ENCODE measurements around the gene CENPU.
A peak's percentile ranks its signal among the peaks of the same experiment; 100 is the strongest.
"Not testable (repeated sequence)": the region's sequence is repeated elsewhere in the genome, so short reads cannot be mapped to it uniquely, and the experiment has no call there.

CENPU gene

DNA sequence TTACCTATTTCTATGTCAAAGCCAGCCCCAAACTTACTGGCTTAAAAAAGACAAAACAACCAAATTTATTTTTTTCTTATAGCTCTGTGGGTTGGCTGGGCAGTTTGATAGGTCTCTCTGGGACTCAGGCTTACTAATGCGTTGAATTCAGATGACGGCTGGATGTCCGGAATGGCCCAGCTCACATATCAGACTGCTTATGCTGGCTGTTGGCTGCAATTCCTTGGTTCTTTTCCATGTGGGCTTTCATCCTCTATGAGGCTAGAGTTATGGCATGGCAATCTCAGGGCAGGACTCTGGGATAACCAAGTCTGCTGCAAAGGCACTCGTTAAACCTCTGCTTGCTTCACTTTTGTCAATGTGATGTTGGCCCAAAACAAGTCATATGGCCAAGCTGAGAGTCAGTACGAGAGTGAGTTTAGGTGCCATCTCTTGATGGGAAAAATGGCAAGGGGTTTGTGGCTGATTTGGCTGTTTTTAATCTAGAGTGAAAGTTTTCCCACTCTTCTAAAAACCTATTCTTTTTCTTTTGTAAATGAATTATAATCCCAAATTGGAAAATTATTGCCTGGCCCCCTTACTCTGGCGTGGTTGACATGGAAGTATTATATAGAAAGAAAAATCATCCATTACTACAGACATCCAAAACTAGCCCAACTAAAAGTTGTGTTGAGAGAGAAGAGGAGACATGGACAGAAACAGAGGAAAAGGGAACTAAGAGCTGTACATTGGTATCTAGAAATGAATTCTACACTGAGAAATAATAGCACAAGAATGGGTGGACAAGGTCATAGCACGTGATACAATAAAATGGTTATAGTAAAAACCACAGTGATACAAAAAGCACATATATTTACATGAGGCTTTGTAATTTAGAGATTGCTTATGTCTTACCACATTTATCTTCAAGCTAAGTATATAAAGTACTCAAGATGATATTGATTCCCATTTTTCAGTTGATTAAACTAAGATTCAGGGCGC, 77.7 kb downstream of the CENPU start:
- Histone ChIP-seq H2AFZ (no peak overlapping the region), H3K4me3 (ENCODE audit: low read depth, low read length) (no peak overlapping the region), H3K9ac (no peak overlapping the region), H3K4me1 (no peaks in the 10 kb centered on the region), H3K79me2 (no peaks in the 10 kb centered on the region), H3K36me3 (ENCODE audit: control insufficient read depth, insufficient read depth, low read length) (no peaks in the 10 kb centered on the region), H3K27ac (no peak overlapping the region), H3K9me3 (ENCODE audit: control insufficient read depth, low read length) (no peaks in the 10 kb centered on the region), H3K27me3 (ENCODE audit: control insufficient read depth, insufficient read depth, low read length) (no peaks in the 10 kb centered on the region), H3K4me2 (ENCODE audit: low read length) (no peak overlapping the region)
- TF ChIP-seq, protein P1, sequence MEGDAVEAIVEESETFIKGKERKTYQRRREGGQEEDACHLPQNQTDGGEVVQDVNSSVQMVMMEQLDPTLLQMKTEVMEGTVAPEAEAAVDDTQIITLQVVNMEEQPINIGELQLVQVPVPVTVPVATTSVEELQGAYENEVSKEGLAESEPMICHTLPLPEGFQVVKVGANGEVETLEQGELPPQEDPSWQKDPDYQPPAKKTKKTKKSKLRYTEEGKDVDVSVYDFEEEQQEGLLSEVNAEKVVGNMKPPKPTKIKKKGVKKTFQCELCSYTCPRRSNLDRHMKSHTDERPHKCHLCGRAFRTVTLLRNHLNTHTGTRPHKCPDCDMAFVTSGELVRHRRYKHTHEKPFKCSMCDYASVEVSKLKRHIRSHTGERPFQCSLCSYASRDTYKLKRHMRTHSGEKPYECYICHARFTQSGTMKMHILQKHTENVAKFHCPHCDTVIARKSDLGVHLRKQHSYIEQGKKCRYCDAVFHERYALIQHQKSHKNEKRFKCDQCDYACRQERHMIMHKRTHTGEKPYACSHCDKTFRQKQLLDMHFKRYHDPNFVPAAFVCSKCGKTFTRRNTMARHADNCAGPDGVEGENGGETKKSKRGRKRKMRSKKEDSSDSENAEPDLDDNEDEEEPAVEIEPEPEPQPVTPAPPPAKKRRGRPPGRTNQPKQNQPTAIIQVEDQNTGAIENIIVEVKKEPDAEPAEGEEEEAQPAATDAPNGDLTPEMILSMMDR (IDR thresholded peaks at IDR 0.05) = no peak

DNA sequence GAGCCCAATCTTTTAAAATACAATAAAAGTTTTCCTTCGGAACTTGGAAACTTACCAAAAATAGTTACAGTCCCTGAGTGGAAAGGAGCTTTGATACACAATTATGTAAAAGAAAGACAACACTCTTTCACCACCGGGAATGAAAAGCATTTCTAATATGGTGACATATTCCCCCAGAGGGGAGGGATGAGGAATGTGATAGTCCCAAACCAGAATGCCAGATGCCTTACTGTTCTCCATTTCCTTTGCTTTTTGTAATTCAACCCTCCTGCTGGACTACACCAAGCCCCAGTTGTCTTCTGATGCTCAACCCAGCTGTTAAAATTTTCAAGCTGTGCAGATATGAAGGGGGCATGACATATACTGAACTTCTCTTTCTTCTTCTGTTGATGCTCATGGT, 80.2 kb downstream of the CENPU start:
- Histone ChIP-seq H3K9me3 (ENCODE audit: control insufficient read depth, low read length) (no peaks in the 10 kb centered on the region), H3K4me3 (ENCODE audit: low read depth, low read length) (no peak overlapping the region), H3K4me1 (no peaks in the 10 kb centered on the region), H2AFZ (no peak overlapping the region), H3K27me3 (ENCODE audit: control insufficient read depth, insufficient read depth, low read length) (no peaks in the 10 kb centered on the region), H3K9ac (no peak overlapping the region), H3K27ac (no peak overlapping the region), H3K36me3 (ENCODE audit: control insufficient read depth, insufficient read depth, low read length) (no peaks in the 10 kb centered on the region), H3K79me2 (no peaks in the 10 kb centered on the region), H3K4me2 (ENCODE audit: low read length) (no peak overlapping the region)
- TF ChIP-seq, protein P1 (IDR thresholded peaks at IDR 0.05) = no peak

GRCh38 chr4:184652681-184653080, 81.2 kb downstream of the CENPU start:
- not testable (repeated sequence) for H3K79me2 ChIP-seq; H3K4me1 ChIP-seq; H3K9me3 ChIP-seq (ENCODE audit: control insufficient read depth, low read length); H2AFZ ChIP-seq; H3K36me3 ChIP-seq (ENCODE audit: control insufficient read depth, insufficient read depth, low read length); H3K27ac ChIP-seq; H3K9ac ChIP-seq; H3K27me3 ChIP-seq (ENCODE audit: control insufficient read depth, insufficient read depth, low read length); H3K4me2 ChIP-seq (ENCODE audit: low read length); H3K4me3 ChIP-seq (ENCODE audit: low read depth, low read length)

DNA sequence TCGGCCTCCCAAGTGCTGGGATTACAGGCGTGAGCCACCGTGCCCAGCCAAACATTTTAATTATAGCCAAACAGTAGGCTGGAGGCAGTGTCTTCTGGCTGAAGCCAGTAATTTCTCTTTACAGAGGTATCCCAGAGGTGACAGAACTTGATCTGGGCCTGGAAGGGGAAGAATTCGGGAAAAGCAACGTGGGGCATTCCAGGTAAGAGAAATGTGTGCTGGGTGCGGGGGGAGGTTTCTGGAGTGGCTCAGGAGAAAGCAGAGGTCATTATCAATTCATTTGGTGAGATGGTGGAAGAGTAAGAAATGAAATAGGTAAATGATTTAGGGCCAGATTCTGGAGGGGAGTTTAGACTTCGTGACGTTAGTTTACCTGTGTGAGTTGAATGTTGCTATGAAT, 82.0 kb downstream of the CENPU start:
- Histone ChIP-seq H2AFZ (no peak overlapping the region), H3K4me1 (peaks cover 4% of the 10 kb centered on the region), H3K36me3 (ENCODE audit: control insufficient read depth, insufficient read depth, low read length) (no peaks in the 10 kb centered on the region), H3K9ac (no peak overlapping the region), H3K27ac (no peak overlapping the region), H3K4me2 (ENCODE audit: low read length) (no peak overlapping the region), H3K27me3 (ENCODE audit: control insufficient read depth, insufficient read depth, low read length) (no peaks in the 10 kb centered on the region), H3K79me2 (no peaks in the 10 kb centered on the region), H3K4me3 (ENCODE audit: low read depth, low read length) (no peak overlapping the region), H3K9me3 (ENCODE audit: control insufficient read depth, low read length) (no peaks in the 10 kb centered on the region)
- TF ChIP-seq, protein P1 (IDR thresholded peaks at IDR 0.05) = no peak

- TF ChIP-seq, protein P1 (IDR thresholded peaks at IDR 0.05) = no peak
- H3K9me3 ChIP-seq (ENCODE audit: control insufficient read depth, low read length) = no peaks in the 10 kb centered on the region
- peak overlapping the region; percentile 86 for H3K4me3 ChIP-seq (ENCODE audit: low read depth, low read length)
- H3K9ac ChIP-seq = peak overlapping the region; percentile 28
- H3K27me3 ChIP-seq (ENCODE audit: control insufficient read depth, insufficient read depth, low read length) = no peaks in the 10 kb centered on the region
- H3K36me3 ChIP-seq (ENCODE audit: control insufficient read depth, insufficient read depth, low read length) = no peaks in the 10 kb centered on the region
- peak overlapping the region; percentile 82 for H3K4me2 ChIP-seq (ENCODE audit: low read length)
- peak overlapping the region; percentile 77 for H3K27ac ChIP-seq
- H3K79me2 ChIP-seq = no peaks in the 10 kb centered on the region
- peak overlapping the region; percentile 83 for H2AFZ ChIP-seq
- peaks cover 4% of the 10 kb centered on the region for H3K4me1 ChIP-seq
These were observed 83.7 kb downstream of the CENPU start for GRCh38 chr4:184649971-184650855.

All from parathyroid adenoma (tissue), 2 donors.